Motor neuron (in vitro differentiated cells): ENCODE results near the gene ZDHHC14. TPM values are rescaled to one million over a fixed set of nuclear protein-coding genes. Genes with fewer than 3 reads are reported as not detected.
A peak's percentile ranks its signal among the peaks of the same experiment; 100 is the strongest.

Experiments used
- ATAC-seq, 8 experiments: fragments of 200-7000 bp; cut with Tn5 transposase; replicated peaks in 6 of 8; 2 replicates each; pipeline ENCODE4 v1.8.0; 2021; ENCODE audit warnings: mild to moderate bottlenecking in 8 of 8, moderate library complexity in 8 of 8
- H3K27ac ChIP-seq, 2 donors: fragments of 250-450 bp; sonication (Bioruptor Pico); 2 replicates each; pipeline ENCODE4 v1.9.0; 2021; ENCODE audit warnings: antibody characterized with exemption in 2 of 2, mild to moderate bottlenecking in 2 of 2, moderate library complexity in 1 of 2
- H3K4me1 ChIP-seq, 2 donors: fragments of 250-450 bp; sonication (Bioruptor Pico); replicated peaks in 1 of 2; 2 replicates each; pipeline ENCODE4 v1.6.1; 2021; ENCODE audit warnings: antibody characterized with exemption in 2 of 2, mild to moderate bottlenecking in 2 of 2, moderate library complexity in 1 of 2
- H3K4me3 ChIP-seq, 5 donors: fragments of 250-450 bp; sonication (Bioruptor Pico); 2 replicates each; pipeline ENCODE4 v1.9.0; 2021; ENCODE audit warnings: antibody characterized with exemption in 5 of 5, mild to moderate bottlenecking in 5 of 5, moderate library complexity in 4 of 5
- WGBS, 10 experiments: fragments of 450-650 bp; shearing (Covaris generic); methylation state at CpG; one replicate each; pipeline ENCODE4 v1.0.0; 2022; 5-methylcytosine and 5-hydroxymethylcytosine counted together
- in situ Hi-C, 9 experiments: fragments of 400-800 bp; cut with MboI; loops; one replicate each; pipeline ENCODE4 v1.15.0; 2021; ENCODE audit warnings: low sequenced_read_pairs in 9 of 9, low pct_unique_long_range_greater_than_20kb in 2 of 9; ENCODE audit not compliant: unreplicated experiment in 9 of 9
- total RNA-seq, 8 experiments: library from RNA; unstranded; fragments of 300-600 nt; gene quantifications; 2 replicates each; pipeline versions ENCODE4 v1.2.3 to v1.2.4, GENCODE V29; 2022

The ZDHHC14 gene
- total RNA-seq, 8 experiments from 2014 or later, result 2.9 to 22.7 (median 3.7) TPM

DNA sequence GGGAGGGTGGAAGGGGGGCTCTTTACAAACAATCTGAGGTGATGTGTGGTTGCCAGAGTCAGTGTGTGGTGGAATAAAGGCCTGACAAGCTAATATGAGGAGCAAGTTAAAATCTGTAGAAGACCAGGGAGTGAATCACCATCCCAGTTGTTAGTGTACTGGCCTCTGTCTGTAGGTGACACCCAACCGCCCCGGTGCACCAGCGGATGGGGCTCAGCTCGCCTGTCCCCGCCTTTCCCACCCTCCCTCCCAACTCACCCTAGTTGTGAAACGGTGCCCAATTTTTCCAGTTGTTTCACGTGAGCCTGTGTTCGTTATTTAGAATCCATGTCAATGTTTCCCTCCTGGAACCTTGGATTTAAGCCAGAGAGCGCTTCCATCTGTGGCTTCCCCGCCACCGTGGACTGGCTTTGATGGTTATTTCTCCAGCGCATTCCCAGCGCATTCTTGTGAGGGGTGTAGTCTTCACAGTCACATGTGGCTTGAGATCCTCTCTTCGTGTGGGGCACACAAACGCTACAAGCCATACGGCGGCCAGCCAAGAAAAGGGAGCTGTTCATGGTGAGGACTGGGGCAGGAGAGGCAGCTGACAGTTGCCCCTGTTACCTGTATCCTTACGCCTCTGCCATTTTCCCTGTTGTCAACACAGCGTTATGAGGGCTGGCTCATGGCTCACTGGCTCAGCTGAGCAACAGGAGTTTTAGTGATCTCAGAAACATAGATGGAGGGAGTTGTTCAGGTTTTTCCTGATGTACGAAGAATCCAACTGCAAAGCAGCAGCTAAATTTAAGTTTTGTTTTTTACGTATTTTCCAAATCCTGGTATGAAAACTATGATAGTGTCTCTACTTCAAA is 137.6 kb downstream of the ZDHHC14 start:
- in situ Hi-C loops, result no loop called here
- Histone ChIP-seq H3K4me3 (no peak overlapping the region), H3K4me1 (no peaks in the 10 kb centered on the region), H3K27ac (no peak overlapping the region)
- WGBS, 10 experiments, result 20 to 100% (median 82%) methylated on average over 2 to 15 of the region's 21 CpGs
- ATAC-seq, result peak in 3 of 8 experiments; percentile 98 to 99 (median 98)

GRCh38 chr6:157519255-157520116 is 138.5 kb downstream of the ZDHHC14 start:
- 78 to 100% (median 87%) methylated on average over 3 to 11 of the region's 15 CpGs; no CpG with 5 or more reads in 2 of the 10 experiments for WGBS, 10 experiments
- in situ Hi-C loops, result no loop called here
- Histone ChIP-seq H3K4me1 (no peaks in the 10 kb centered on the region), H3K27ac (no peak overlapping the region), H3K4me3 (no peak overlapping the region)
- ATAC-seq, result no peak

DNA sequence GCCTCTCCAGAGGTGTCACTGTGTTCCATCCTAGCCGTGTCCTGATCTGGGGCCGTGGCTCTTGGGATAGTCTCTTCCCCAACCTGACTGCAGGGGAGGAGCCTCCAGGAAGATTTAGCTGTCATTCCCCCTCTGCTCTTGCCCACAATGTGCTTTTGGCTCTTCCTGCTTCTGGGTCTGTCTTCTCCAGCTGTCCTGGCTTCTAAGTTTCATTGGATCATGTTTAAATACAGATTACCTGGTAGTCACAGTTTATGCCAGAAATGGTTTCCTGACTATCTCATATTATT is 139.1 kb downstream of the ZDHHC14 start:
- 75% methylated on average over 2 of the region's 2 CpGs; no CpG with 5 or more reads in 9 of the 10 experiments for WGBS, 10 experiments
- Histone ChIP-seq H3K4me3 (no peak overlapping the region), H3K4me1 (no peaks in the 10 kb centered on the region), H3K27ac (no peak overlapping the region)
- no peak for ATAC-seq
- in situ Hi-C loops, result no loop called here

- in situ Hi-C loops, result no loop called here
- no peak overlapping the region for H3K27ac ChIP-seq
- no peaks in the 10 kb centered on the region for H3K4me1 ChIP-seq
- no peak for ATAC-seq
- no peak overlapping the region for H3K4me3 ChIP-seq
- WGBS, 10 experiments, result 14 to 92% (median 60%) methylated on average over 1 to 5 of the region's 6 CpGs
These were observed 139.8 kb downstream of the ZDHHC14 start for GRCh38 chr6:157520596-157521361.

- no peak overlapping the region for H3K27ac ChIP-seq
- H3K4me1 ChIP-seq, result no peaks in the 10 kb centered on the region
- in situ Hi-C loops, result no loop called here
- H3K4me3 ChIP-seq, result no peak overlapping the region
- WGBS, 10 experiments, result 87 to 100% (median 92%) methylated on average over 1 to 9 of the region's 10 CpGs; no CpG with 5 or more reads in 1 of the 10 experiments
- no peak for ATAC-seq
These were observed 140.7 kb downstream of the ZDHHC14 start for GRCh38 chr6:157521362-157522335.

- no peak overlapping the region for H3K27ac ChIP-seq
- no peak overlapping the region for H3K4me3 ChIP-seq
- H3K4me1 ChIP-seq, result no peaks in the 10 kb centered on the region
- ATAC-seq, result no peak
- in situ Hi-C loops, result no loop called here
- WGBS, 10 experiments, result 67 to 100% (median 100%) methylated on average over 1 of the region's 1 CpG; no CpG with 5 or more reads in 3 of the 10 experiments
These were observed 141.5 kb downstream of the ZDHHC14 start for GRCh38 chr6:157522472-157522871.

DNA sequence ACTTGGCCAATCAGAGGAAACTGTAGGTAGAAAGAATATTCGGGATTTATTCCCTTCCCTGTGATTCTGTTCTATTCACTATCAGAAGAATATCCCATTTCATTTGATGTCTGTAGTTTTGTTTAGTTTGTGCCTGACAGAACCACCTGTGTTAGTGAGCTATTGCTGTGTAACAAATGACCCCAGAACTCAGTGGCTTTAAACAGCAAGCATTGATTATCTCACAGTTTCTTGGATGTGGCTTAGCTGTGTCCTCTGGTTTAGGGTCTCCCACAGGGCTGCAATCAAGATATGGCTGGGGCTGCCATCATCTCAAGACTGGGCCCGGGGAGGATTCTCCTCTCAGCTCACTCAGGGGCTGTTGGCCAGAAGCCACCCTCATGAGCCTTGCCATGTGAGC is 143.7 kb downstream of the ZDHHC14 start:
- in situ Hi-C loops, result no loop called here

GRCh38 chr6:157525292-157525889 is 144.4 kb downstream of the ZDHHC14 start:
- no peak overlapping the region for H3K4me3 ChIP-seq
- no peak overlapping the region for H3K27ac ChIP-seq
- H3K4me1 ChIP-seq, result peaks cover 3 to 6% of the 10 kb centered on the region in 2 donors
- in situ Hi-C loops, result no loop called here
- ATAC-seq, result no peak
- WGBS, 10 experiments, result 80 to 100% (median 92%) methylated on average over 1 to 7 of the region's 7 CpGs; no CpG with 5 or more reads in 3 of the 10 experiments

More for the DNA sequence above, 143.7 kb downstream of the ZDHHC14 start:
- no peak for ATAC-seq
- no peak overlapping the region for H3K27ac ChIP-seq
- peaks cover 3 to 6% of the 10 kb centered on the region in 2 donors for H3K4me1 ChIP-seq
- 60 to 100% (median 89%) methylated on average over 1 to 2 of the region's 2 CpGs; no CpG with 5 or more reads in 3 of the 10 experiments for WGBS, 10 experiments
- no peak overlapping the region for H3K4me3 ChIP-seq

DNA sequence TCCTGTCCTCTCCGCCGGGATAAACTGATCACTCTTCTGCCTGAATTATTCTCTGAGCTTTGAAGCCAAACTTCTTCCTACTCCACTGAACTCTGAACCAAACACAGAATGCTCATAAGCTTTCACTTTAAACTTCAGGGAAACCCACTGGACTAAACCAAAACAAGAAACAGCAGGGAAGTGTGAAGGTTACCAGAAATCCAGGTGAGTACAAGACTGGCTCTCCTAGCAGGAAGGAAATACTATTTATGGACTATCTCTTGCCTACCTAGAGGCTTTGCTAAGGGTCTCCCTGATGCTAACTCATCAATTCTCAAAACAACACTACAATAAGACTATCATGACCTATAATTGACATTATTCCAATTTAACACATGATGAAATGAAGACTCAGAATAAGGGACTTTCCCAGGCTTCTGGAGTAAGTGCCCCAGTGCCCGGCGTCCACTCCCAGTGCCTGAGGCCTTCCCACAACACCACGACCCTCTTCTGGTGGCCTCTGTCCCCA is 145.0 kb downstream of the ZDHHC14 start:
- H3K27ac ChIP-seq, result no peak overlapping the region
- in situ Hi-C loops, result no loop called here
- H3K4me1 ChIP-seq, result peaks cover 3 to 6% of the 10 kb centered on the region in 2 donors
- no peak overlapping the region for H3K4me3 ChIP-seq
- WGBS, 10 experiments, result 21 to 100% (median 87%) methylated on average over 1 to 5 of the region's 5 CpGs; no CpG with 5 or more reads in 3 of the 10 experiments
- peak in 1 of 8 experiments; percentile 51 for ATAC-seq

DNA sequence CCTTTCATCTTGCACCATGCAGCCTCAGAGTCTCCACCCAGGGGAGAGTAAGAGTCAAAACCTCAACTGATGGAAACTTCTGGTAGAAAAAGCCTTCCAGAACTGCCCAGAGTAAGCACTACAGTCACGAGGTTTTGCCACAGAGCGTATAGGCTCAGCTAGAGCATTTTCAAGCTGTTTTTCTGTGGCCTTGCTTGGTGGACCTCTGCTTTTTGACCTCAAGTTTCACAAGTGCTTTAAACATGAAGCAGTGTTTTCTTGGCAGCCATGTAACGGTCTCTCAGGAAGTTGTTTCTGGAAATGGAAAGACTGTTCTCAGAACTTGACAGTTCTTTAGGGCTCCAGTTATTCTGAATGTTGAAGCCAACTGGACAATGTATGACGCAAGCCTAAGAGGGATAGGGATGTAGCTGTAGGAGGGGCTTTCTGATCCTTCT is 146.5 kb downstream of the ZDHHC14 start:
- in situ Hi-C loops, result no loop called here
- H3K4me3 ChIP-seq, result no peak overlapping the region
- ATAC-seq, result peak in 2 of 8 experiments; percentile 32 to 44
- no peak overlapping the region for H3K27ac ChIP-seq
- H3K4me1 ChIP-seq, result peaks cover 3 to 6% of the 10 kb centered on the region in 2 donors
- WGBS, 10 experiments, result 47 to 100% (median 92%) methylated on average over 2 to 4 of the region's 4 CpGs; no CpG with 5 or more reads in 2 of the 10 experiments

GRCh38 chr6:157528931-157529653 is 148.1 kb downstream of the ZDHHC14 start:
- no peak overlapping the region for H3K4me3 ChIP-seq
- peaks cover 8 to 12% of the 10 kb centered on the region in 2 donors for H3K4me1 ChIP-seq
- WGBS, 10 experiments, result 74 to 100% (median 80%) methylated on average over 2 to 5 of the region's 5 CpGs; no CpG with 5 or more reads in 3 of the 10 experiments
- in situ Hi-C loops, result no loop called here
- no peak overlapping the region for H3K27ac ChIP-seq
- ATAC-seq, result no peak
